ENCODE results near the gene CYP3A7. TPM values are rescaled to one million over a fixed set of nuclear protein-coding genes. Genes with fewer than 3 reads are reported as not detected.

The CYP3A7 gene
- not detected in 2 replicates for total RNA-seq (2012; rRNA removed)
- not detected in 2 replicates for polyA plus RNA-seq (2012; rRNA removed)
- polyA plus RNA-seq (2012; cell fraction: cytosol; rRNA removed) = 0.02 TPM in 1 of 2 replicates, not detected in the other
- 0.07 TPM in 1 of 2 replicates, not detected in the other for polyA plus RNA-seq (2012; cell fraction: nucleus; rRNA removed; ENCODE audit: low replicate concordance)
- not detected for Bru-seq, nascent RNA
- BruChase-seq, experiment 1, labeled RNA remaining after a 6-hour chase = percentile 26 among the genes with signal in this experiment
- BruChase-seq, experiment 2, labeled RNA remaining after a 2-hour chase = not detected
- long read RNA-seq = 0 reads

DNA sequence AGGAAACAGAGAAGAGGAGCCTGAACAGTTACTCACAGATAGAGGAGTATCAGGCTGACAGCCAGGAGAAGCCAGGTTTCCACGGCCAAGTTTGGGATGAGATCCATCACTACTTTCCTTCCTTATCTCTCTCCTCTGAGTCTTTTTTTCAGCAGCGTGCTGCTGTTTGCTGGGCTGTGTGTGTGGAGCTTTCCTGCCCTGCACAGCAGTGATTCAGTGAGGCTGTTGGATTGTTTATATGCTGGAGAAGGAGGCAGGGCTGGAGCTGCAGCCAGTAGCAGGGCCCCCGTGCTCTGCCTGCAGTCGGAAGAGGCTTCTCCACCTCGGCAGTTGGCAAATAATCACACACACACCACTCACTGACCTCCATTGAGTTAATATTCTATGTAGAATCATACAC, at the start of gene CYP3A7:
CYP3A7 (minus strand) TSS at position 210 of the 400 bp plus-strand sequence; CDS start at position 107, 103 bp downstream.
- no peak within 1 kb of the TSS for H3K56ac ChIP-seq (ENCODE audit: extremely low read depth, insufficient read depth, low read length)
- POLR2A ChIA-PET (ENCODE audit: unreplicated experiment) = no interaction called here
- H3K9me1 ChIP-seq (ENCODE audit: insufficient read depth, low read length) = no peaks in the 10 kb centered on the region
- peaks cover 3% of the 10 kb centered on the region; the same call in 1 of the 2 replicates for H3K27me3 ChIP-seq (ENCODE audit: control insufficient read depth, insufficient read depth, low read length)
- dilution Hi-C loops (cut with HindIII; ENCODE audit: low sequenced_read_pairs, unreplicated experiment) (no loop called here), in situ Hi-C loops (cut with MboI; ENCODE audit: low sequenced_read_pairs) (no loop called here), intact Hi-C loops (cut with micrococcal nuclease) (no loop called here)
- H3K79me1 ChIP-seq (ENCODE audit: low read depth in 1 of 2, low read length in 2 of 2) = no peaks in the 10 kb centered on the region
- ATAC-seq (ENCODE audit: low read depth) (peak; percentile 98), DNase-seq (peak; percentile 18)
- H4K20me1 ChIP-seq (ENCODE audit: insufficient read depth, low read length) = no peaks in the 10 kb centered on the region
- WGBS, 2 experiments (ENCODE audit: extremely low coverage in 2 of 2, insufficient read length in 1 of 2) = no CpG with 5 or more reads among the region's 5 CpGs
- no peaks in the 10 kb centered on the region for H3K36me3 ChIP-seq (ENCODE audit: control insufficient read depth, insufficient read depth, low read length)
- no peak within 1 kb of the TSS for H2BK20ac ChIP-seq (ENCODE audit: low read depth, low read length)
- no peak within 1 kb of the TSS; the same call in 1 of the 2 replicates for H3K4me2 ChIP-seq (ENCODE audit: low read depth, low read length)
- no peak within 1 kb of the TSS for H2AFZ ChIP-seq (replicated peaks; ENCODE audit: low read length, poor library complexity)
- H3K4me3 ChIP-seq (ENCODE audit: insufficient read depth, low read depth, low read length) = no peak within 1 kb of the TSS
- CTCF ChIA-PET = no interaction called here
- H3K14ac ChIP-seq (replicated peaks; ENCODE audit: low read depth, low read length) = no peak within 1 kb of the TSS
- H2BK120ac ChIP-seq (ENCODE audit: low read depth, low read length) = no peak within 1 kb of the TSS
- H2AK5ac ChIP-seq (ENCODE audit: low read depth, low read length) = no peak within 1 kb of the TSS
- no peak within 1 kb of the TSS for H4K5ac ChIP-seq (ENCODE audit: low read depth, low read length)
- H3K4me1 ChIP-seq (ENCODE audit: control insufficient read depth, insufficient read depth, low read length) = 0 out of 2 replicates have a peak, but pooled peaks cover 2% of the 10 kb centered on the region
- no TSS peak for BruUV-seq (replicated peaks)
- no peak within 1 kb of the TSS for H2AK9ac ChIP-seq (replicated peaks; ENCODE audit: low read depth, low read length, poor library complexity)
- no peak within 1 kb of the TSS for H4K8ac ChIP-seq (ENCODE audit: low read depth in 2 of 2, low read length in 2 of 2)
- H3K27ac ChIP-seq (ENCODE audit: insufficient read depth, low read length) = no peak within 1 kb of the TSS
- H3K18ac ChIP-seq (ENCODE audit: low read depth, low read length) = no peak within 1 kb of the TSS
- H3K9ac ChIP-seq (ENCODE audit: low read depth, low read length) = no peak within 1 kb of the TSS
- H3K23ac ChIP-seq (ENCODE audit: low read depth, low read length) = no peak within 1 kb of the TSS
- TF ChIP-seq MAFK (IDR thresholded peaks at IDR 0.05; ENCODE audit: low read depth, low read length) (no peak), CHD1 (IDR thresholded peaks at IDR 0.05; ENCODE audit: low read depth, low read length) (no peak), POLR2A (IDR thresholded peaks at IDR 0.05; ENCODE audit: low read depth, low read length) (no peak), FOS (IDR thresholded peaks at IDR 0.05; ENCODE audit: low read depth, low read length) (no peak), RFX5 (IDR thresholded peaks at IDR 0.05; ENCODE audit: low read depth, low read length) (no peak), MXI1 (IDR thresholded peaks at IDR 0.05; ENCODE audit: borderline replicate concordance, low read depth, low read length) (no peak), RCOR1 (IDR thresholded peaks at IDR 0.05; ENCODE audit: insufficient replicate concordance, low read length) (no peak), RAD21 (IDR thresholded peaks at IDR 0.05; ENCODE audit: low read length) (no peak), NFE2L2 (IDR thresholded peaks at IDR 0.05; ENCODE audit: low read depth, low read length) (no peak), MAZ (IDR thresholded peaks at IDR 0.05; ENCODE audit: borderline replicate concordance, low read depth, low read length) (no peak), SMC3 (IDR thresholded peaks at IDR 0.05; ENCODE audit: low read depth, low read length) (no peak), BHLHE40 (IDR thresholded peaks at IDR 0.05; ENCODE audit: low read depth, low read length) (no peak), CEBPB (IDR thresholded peaks at IDR 0.05; ENCODE audit: low read depth, low read length) (no peak)
- TF ChIP-seq, protein P1, sequence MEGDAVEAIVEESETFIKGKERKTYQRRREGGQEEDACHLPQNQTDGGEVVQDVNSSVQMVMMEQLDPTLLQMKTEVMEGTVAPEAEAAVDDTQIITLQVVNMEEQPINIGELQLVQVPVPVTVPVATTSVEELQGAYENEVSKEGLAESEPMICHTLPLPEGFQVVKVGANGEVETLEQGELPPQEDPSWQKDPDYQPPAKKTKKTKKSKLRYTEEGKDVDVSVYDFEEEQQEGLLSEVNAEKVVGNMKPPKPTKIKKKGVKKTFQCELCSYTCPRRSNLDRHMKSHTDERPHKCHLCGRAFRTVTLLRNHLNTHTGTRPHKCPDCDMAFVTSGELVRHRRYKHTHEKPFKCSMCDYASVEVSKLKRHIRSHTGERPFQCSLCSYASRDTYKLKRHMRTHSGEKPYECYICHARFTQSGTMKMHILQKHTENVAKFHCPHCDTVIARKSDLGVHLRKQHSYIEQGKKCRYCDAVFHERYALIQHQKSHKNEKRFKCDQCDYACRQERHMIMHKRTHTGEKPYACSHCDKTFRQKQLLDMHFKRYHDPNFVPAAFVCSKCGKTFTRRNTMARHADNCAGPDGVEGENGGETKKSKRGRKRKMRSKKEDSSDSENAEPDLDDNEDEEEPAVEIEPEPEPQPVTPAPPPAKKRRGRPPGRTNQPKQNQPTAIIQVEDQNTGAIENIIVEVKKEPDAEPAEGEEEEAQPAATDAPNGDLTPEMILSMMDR (conservative IDR thresholded peaks at IDR 0.05; ENCODE audit: low read depth, low read length) = no peak
- TF ChIP-seq, protein P2, sequence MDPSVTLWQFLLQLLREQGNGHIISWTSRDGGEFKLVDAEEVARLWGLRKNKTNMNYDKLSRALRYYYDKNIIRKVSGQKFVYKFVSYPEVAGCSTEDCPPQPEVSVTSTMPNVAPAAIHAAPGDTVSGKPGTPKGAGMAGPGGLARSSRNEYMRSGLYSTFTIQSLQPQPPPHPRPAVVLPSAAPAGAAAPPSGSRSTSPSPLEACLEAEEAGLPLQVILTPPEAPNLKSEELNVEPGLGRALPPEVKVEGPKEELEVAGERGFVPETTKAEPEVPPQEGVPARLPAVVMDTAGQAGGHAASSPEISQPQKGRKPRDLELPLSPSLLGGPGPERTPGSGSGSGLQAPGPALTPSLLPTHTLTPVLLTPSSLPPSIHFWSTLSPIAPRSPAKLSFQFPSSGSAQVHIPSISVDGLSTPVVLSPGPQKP (IDR thresholded peaks at IDR 0.05; ENCODE audit: borderline replicate concordance, low read depth, low read length) = no peak
- TF ChIP-seq, protein P3, sequence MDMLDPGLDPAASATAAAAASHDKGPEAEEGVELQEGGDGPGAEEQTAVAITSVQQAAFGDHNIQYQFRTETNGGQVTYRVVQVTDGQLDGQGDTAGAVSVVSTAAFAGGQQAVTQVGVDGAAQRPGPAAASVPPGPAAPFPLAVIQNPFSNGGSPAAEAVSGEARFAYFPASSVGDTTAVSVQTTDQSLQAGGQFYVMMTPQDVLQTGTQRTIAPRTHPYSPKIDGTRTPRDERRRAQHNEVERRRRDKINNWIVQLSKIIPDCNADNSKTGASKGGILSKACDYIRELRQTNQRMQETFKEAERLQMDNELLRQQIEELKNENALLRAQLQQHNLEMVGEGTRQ (IDR thresholded peaks at IDR 0.05; ENCODE audit: low read depth, low read length) = no peak
- no peak within 1 kb of the TSS for H4K91ac ChIP-seq (ENCODE audit: insufficient read depth, low read depth, low read length)
- no peak within 1 kb of the TSS for H2BK5ac ChIP-seq (ENCODE audit: low read depth, low read length, poor library complexity, severe bottlenecking)
- no peak within 1 kb of the TSS for H3K4ac ChIP-seq (ENCODE audit: low read depth, low read length)
- no peak within 1 kb of the TSS for H2BK15ac ChIP-seq (ENCODE audit: low read depth, low read length)
- no peaks in the 10 kb centered on the region for H3K9me3 ChIP-seq (ENCODE audit: control insufficient read depth, insufficient read depth, low read length)

All from IMR-90 (cell line).